ENCODE measurements around the gene LRRC3.

DNA sequence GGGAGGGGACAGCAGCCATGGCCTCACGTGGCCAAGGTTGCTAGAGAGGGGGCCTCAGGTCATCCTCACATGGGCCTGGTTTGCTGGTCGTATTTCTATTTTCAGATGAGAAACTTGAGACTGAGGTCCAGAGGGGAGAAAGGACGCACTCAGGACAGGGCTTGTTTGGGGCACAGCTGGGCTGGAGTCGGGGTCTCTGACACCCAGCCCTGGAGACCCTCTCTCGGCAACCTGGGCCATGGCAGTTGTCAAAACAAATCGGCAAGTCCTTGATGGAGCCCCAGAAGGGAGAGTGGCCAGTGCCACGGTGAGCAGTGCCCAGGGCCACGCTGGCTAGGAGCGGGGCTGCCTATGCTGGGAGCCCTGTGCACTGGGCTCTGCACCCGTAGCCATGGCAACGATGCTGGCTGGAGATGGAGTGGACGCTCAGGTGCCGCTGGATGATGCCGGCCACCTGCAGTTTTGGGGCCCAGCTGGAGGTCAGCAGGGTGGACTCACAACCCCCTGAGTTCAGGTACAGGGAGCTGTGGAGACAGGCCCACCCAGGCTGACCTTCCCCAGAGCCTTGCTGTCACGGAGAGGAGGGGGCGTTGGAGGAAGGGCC lies 11.1 kb downstream of the LRRC3 start:
- TF ChIP-seq, protein P1, sequence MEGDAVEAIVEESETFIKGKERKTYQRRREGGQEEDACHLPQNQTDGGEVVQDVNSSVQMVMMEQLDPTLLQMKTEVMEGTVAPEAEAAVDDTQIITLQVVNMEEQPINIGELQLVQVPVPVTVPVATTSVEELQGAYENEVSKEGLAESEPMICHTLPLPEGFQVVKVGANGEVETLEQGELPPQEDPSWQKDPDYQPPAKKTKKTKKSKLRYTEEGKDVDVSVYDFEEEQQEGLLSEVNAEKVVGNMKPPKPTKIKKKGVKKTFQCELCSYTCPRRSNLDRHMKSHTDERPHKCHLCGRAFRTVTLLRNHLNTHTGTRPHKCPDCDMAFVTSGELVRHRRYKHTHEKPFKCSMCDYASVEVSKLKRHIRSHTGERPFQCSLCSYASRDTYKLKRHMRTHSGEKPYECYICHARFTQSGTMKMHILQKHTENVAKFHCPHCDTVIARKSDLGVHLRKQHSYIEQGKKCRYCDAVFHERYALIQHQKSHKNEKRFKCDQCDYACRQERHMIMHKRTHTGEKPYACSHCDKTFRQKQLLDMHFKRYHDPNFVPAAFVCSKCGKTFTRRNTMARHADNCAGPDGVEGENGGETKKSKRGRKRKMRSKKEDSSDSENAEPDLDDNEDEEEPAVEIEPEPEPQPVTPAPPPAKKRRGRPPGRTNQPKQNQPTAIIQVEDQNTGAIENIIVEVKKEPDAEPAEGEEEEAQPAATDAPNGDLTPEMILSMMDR (IDR thresholded peaks at IDR 0.05), result no peak
- TF ChIP-seq POLR2A (IDR thresholded peaks at IDR 0.05), result no peak

Data from adrenal gland (tissue), 5 donors.